Pulmonary artery endothelial cell (primary cell): ENCODE data around the gene ENO4. TPM values are rescaled to one million over a fixed set of nuclear protein-coding genes. Genes with fewer than 3 reads are reported as not detected.

Source experiments
- DNase-seq: peaks from one replicate; pipeline ENCODE4 v3.0.0-alpha.2; 2011; ENCODE audit warnings: low read depth, low spot score
- total RNA-seq: library from RNA; depleted of rRNA; stranded (reverse); fragments of >200 nt; gene quantifications from 2 replicates; pipeline ENCODE4 v1.2.3, GENCODE V29; 2014

ENO4 gene
- total RNA-seq, 1 donor from 2014 or later, result under 0.01 TPM

DNA sequence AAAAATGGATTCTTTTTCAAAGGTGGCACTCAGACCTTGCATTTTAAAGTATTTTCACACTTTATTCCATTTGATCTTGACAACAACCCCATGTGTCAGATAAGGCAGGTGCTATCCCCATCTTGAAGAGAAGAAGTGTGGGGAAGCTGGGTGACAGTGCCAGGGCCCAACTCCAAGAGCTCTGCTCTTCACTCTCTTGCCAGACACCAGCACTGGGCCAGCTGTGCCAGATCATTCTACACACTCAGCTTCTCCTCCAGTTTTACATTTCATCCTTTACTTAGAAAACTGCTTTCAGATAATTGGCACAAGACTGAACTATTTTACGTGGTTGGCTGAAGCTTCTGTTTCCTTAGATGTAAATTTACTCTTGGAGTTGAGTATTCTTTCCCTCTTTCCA lies 64.4 kb downstream of the ENO4 start:
- DNase-seq, result no peak

DNA sequence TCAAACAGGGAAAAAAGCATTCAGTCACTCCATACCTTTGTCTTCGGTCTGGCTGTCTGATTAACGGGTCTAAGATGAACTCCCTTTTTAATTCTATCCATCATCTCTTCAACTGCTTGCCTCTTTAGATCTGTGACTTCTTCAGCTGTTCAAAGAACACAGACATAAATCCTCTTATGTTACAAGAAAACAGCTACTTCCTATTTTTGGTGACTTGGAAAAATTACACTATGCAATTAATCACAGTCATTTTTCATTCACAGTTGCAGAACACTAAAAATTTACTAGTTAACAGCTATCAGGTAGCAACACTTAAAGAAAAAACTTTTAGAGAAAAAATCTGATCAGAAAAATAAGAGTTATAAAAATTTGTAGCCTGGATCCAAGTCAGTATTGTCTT lies 66.0 kb downstream of the ENO4 start:
- no peak for DNase-seq

DNA sequence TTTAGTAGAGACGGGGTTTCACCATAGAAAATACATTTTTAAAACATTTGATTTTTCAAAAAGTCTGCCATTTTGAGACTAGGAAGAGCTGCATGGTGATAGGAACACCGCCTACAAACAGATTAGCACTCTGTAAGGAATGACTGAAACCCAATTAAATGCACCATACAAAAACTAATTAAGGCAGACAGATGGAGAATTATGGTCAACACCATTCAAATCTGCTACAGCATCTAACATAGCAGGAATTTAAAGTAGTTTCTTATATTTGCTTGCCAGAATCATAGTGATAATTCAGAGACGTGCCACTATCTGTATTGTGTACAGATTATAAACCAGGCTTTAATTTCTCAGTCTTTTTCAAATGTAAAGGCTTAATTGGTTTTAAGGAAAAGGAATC lies 68.2 kb downstream of the ENO4 start:
- DNase-seq, result no peak

DNA sequence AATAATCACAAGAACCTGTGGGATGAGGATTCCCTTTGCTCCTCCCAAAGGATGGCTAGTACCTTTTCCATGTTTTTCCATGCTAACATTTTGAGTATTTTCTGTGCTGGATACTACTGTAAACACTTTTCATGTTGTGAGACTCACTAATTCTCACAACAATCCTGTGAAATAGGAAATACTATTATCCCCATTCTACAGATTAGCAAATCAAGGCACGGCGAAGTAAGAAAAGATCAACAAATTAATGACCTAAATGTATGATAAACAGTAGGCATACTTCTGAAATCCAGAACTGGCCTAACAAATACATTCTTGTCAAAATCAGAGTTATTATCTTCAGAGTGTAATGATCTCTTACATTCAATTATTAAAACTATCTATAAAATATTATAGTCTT lies 69.3 kb downstream of the ENO4 start:
- DNase-seq, result no peak

DNA sequence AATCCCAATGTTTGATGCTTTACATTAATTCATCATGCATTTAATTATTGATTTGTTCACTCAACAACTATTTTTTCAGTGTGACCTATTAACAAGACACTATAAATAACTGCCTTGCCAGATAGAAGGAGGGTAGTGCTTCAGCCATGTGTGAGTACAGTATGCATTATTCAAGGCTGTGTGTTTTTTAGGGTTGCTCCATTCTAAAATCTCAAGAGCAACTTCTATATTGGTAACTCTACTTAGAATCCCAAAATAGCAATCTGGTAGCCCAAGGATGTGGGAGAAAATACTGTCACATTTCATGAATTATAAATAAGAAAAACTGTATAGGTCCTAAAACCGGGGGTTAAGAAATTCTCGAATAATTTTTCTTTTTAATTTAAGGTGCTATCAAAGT lies 69.9 kb downstream of the ENO4 start:
- DNase-seq, result no peak

DNA sequence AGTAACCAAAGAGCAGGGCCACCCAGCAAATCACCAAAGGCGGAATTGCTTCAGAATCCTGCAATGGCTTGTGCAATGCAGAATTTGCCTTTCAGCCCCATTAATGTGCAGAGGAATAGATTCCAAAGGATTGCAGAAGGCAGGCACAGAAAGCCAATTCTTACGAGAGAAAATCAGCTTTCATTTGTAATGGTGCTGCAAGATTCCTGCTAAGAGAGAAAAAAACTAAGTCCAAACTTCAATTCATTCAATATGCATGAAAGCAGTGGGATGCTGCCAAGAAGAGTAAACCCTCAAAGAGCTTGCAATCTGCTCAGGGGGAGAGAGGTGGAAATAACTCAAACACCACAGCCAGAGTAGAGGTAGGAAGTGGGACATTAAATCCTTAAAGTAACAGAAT lies 70.4 kb downstream of the ENO4 start:
- DNase-seq, result no peak

DNA sequence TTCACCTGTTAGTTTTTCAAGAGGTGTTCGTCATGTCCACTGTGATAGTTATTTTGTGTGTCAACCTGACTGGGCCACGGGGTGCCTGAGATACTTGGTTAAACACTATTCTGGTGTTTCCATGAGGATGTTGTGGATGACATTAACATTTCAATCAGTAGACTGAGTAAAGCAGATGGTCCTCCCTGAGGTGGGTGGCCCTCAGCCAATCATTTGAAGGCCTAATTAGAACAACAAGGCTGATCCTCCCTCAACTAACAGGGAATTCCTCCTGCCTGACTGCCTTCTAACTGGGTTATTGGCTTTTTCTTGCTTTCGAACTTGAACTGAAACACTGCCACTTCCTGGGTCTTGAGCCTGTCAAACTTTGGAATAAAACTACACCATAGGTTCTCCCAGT lies 75.8 kb downstream of the ENO4 start:
- no peak for DNase-seq

DNA sequence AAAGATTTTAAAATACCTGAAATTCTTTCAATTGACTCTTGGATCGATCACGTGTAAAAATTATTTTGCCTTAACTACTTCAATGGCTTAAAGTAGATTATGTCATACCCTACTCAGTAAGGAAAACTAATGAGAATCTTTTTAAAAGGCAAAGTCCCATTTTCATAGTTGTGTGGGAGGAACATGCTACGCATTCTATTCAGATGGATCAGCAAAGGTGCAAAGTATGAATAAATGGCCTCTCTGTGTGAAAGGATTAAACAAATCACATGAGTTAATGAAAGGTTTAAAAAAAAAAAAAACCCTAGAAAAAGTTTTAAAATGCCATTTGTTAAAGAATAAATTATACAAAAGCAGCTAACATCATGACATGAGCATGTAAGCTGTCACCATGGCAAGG lies 77.1 kb downstream of the ENO4 start:
- DNase-seq, result no peak

DNA sequence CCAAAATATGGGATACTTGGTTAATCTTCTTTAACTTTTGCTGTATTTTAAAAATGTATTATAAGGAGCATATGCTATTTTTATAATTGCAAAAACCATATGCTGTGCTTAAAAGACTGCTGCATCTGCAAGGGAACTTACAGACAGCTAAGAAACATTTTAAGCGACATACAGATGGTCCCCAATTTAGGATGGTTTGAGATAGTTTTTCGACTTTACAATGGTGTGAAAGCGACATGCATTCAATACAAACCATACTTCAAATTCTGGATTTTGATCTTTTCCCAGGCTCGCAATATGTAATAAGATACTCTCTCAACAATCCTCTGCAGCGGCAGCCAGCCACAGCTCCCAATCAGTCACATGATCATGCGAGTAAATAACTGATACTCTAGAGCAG lies 82.5 kb downstream of the ENO4 start:
- no peak for DNase-seq

Other genes with a start within 250 kb of the ENO4 start
- not detected in 2 replicates for gene PNLIPRP2, start 228.5 kb upstream of the ENO4 start, total RNA-seq
- 0.13 and 0.42 TPM in 2 replicates for gene HSPA12A, start 106.9 kb upstream of the ENO4 start, total RNA-seq
- gene SHTN1, start 155.7 kb downstream of the ENO4 start, total RNA-seq, result 3.2 and 4.7 TPM in 2 replicates